ENCODE data around the gene ATG5. TPM values are rescaled to one million over a fixed set of nuclear protein-coding genes. Genes with fewer than 3 reads are reported as not detected.
A peak's percentile ranks its signal among the peaks of the same experiment; 100 is the strongest.

The ATG5 gene
- total and polyA plus RNA-seq, 3 experiments from 2014 or later, result 39.0 to 45.0 (median 44.5) TPM

DNA sequence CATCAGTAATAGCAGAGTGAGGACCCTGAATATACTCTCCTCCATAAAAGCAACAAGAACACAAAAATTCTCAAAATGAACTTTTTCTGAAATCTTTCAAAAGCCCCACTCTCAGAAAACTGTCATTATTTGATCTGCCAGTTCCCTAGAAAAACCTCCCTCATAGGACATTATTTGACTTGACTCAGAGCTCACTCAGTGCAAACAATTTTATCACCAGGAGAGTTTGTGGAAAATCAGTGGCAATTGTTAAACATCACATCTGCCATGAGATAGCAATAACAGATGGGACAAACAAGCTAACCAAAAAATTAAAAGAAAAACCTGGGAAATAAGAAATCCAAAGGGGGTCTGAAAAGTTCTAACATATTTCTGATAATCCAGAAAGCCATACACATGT lies 100.0 kb downstream of the ATG5 start:
- no peaks in the 10 kb centered on the region for H3K9me3 ChIP-seq (ENCODE audit: low read length)
- peaks cover 0 to 4% (median 0%) of the 10 kb centered on the region in 3 donors for H3K36me3 Mint-ChIP-seq
- POLR2A ChIA-PET, result no interaction called here

GRCh38 chr6:106223300-106223930 lies 102.1 kb downstream of the ATG5 start:
- DNase-seq, result peak; percentile 55 to 79 (median 58)
- Histone ChIP-seq H3K36me3 (ENCODE audit: insufficient read depth, low read length) (no peaks in the 10 kb centered on the region), H3K27ac (ENCODE audit: low read depth, low read length) (no peak overlapping the region), H3K27me3 (ENCODE audit: insufficient read depth, low read length, poor library complexity, severe bottlenecking) (no peaks in the 10 kb centered on the region), H3K4me3 (ENCODE audit: low read length) (no peak overlapping the region), H3K4me1 (ENCODE audit: insufficient read depth, low read length) (no peaks in the 10 kb centered on the region), H3K9me3 (ENCODE audit: low read length) (no peaks in the 10 kb centered on the region)
- Mint-ChIP-seq H3K27ac (peak overlapping the region in 3 of 8 donors; percentile 25 to 63 (median 25)), H3K4me1 (peaks cover 18 to 52% (median 26%) of the 10 kb centered on the region in 3 donors), H3K9me3 (no peaks in the 10 kb centered on the region), H3K36me3 (peaks cover 0 to 4% (median 0%) of the 10 kb centered on the region in 3 donors), H3K4me3 (no peak overlapping the region), H3K27me3 (no peaks in the 10 kb centered on the region)
- POLR2A ChIA-PET, result interaction anchor here (1.0 to 1.7 kb wide), 3 partner anchors 82 to 229 kb away, joined by 3 to 5 read pairs (median 3); no protein-coding TSS in a partner anchor
- CTCF ChIA-PET, result interaction anchor here (0.6 to 4.3 kb wide), 39 partner anchors 9 to 800 kb away, joined by 3 to 49 read pairs (median 4); partner anchors contain the start of gene PRDM1

More for the DNA sequence above, 100.0 kb downstream of the ATG5 start:
- no peak overlapping the region for H3K27ac ChIP-seq (ENCODE audit: low read depth, low read length)
- no peak overlapping the region for H3K4me3 ChIP-seq (ENCODE audit: low read length)
- Mint-ChIP-seq H3K27ac (peak overlapping the region in 7 of 8 donors; percentile 8 to 67 (median 23)), H3K4me1 (peaks cover 14 to 34% (median 23%) of the 10 kb centered on the region in 3 donors), H3K9me3 (no peaks in the 10 kb centered on the region), H3K27me3 (no peaks in the 10 kb centered on the region), H3K4me3 (no peak overlapping the region)
- no peaks in the 10 kb centered on the region for H3K36me3 ChIP-seq (ENCODE audit: insufficient read depth, low read length)
- no peaks in the 10 kb centered on the region for H3K4me1 ChIP-seq (ENCODE audit: insufficient read depth, low read length)
- DNase-seq, result no peak
- CTCF ChIA-PET, result interaction anchor here (3.8 to 4.3 kb wide), 3 partner anchors 139 to 742 kb away, joined by 23 to 39 read pairs (median 23); partner anchors contain the start of gene PRDM1
- H3K27me3 ChIP-seq (ENCODE audit: insufficient read depth, low read length, poor library complexity, severe bottlenecking), result no peaks in the 10 kb centered on the region

DNA sequence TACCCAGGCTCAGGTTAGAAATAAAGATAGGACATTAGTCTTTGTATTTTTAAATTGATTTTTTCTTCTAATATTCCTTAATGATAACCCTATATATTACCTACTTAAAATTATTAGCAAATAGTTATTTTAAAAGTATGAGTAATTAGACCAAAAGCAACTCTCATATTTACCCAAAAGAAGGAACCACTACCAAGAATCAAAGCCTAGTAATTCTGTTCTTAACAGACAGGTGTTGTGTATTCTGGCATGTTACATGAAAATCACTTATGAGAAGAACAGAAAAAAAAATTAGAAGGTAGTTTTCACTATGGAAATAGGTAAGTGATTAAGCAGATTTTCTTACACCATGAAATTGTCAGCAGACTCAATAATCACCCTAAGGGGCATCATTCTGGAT lies 105.1 kb downstream of the ATG5 start:
- Histone ChIP-seq H3K27me3 (ENCODE audit: insufficient read depth, low read length, poor library complexity, severe bottlenecking) (no peaks in the 10 kb centered on the region), H3K36me3 (ENCODE audit: insufficient read depth, low read length) (no peaks in the 10 kb centered on the region), H3K4me3 (ENCODE audit: low read length) (no peak overlapping the region), H3K9me3 (ENCODE audit: low read length) (no peaks in the 10 kb centered on the region), H3K4me1 (ENCODE audit: insufficient read depth, low read length) (no peaks in the 10 kb centered on the region), H3K27ac (ENCODE audit: low read depth, low read length) (no peak overlapping the region)
- no peak for DNase-seq
- Mint-ChIP-seq H3K4me1 (peaks cover 17 to 45% (median 29%) of the 10 kb centered on the region in 3 donors), H3K27ac (no peak overlapping the region), H3K4me3 (no peak overlapping the region), H3K9me3 (no peaks in the 10 kb centered on the region), H3K27me3 (no peaks in the 10 kb centered on the region), H3K36me3 (peaks cover 0 to 2% (median 2%) of the 10 kb centered on the region in 3 donors)
- ChIA-PET POLR2A (no interaction called here), CTCF (no interaction called here)

DNA sequence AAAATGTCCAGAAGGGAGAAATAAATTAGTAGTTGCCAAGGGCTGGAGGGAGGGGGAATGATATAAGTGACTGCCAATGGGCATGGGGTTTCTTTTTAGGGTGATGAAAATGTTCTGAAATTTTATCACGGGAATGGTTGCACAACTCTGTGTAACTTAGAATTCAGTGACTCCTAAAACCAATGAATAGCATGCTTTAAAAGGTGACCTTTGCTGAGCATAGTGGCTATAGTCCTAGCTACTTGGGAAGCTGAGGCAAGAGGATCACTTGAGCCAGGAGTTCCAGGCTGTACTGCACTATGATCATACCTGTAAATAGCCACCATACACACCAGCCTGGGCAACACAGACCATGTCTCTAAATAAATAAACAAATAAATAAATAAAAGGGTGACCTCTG lies 109.0 kb downstream of the ATG5 start:
- Histone ChIP-seq H3K27ac (ENCODE audit: low read depth, low read length) (no peak overlapping the region), H3K4me1 (ENCODE audit: insufficient read depth, low read length) (no peaks in the 10 kb centered on the region), H3K36me3 (ENCODE audit: insufficient read depth, low read length) (no peaks in the 10 kb centered on the region), H3K9me3 (ENCODE audit: low read length) (no peaks in the 10 kb centered on the region), H3K4me3 (ENCODE audit: low read length) (no peak overlapping the region), H3K27me3 (ENCODE audit: insufficient read depth, low read length, poor library complexity, severe bottlenecking) (no peaks in the 10 kb centered on the region)
- no peaks in the 10 kb centered on the region for H3K9me3 Mint-ChIP-seq
- peaks cover 0 to 2% (median 2%) of the 10 kb centered on the region in 3 donors for H3K36me3 Mint-ChIP-seq
- H3K4me3 Mint-ChIP-seq, result no peak overlapping the region
- no peaks in the 10 kb centered on the region for H3K27me3 Mint-ChIP-seq
- ChIA-PET POLR2A (no interaction called here), CTCF (no interaction called here)
- peak overlapping the region in 1 of 8 donors; percentile 29 for H3K27ac Mint-ChIP-seq
- peaks cover 19 to 40% (median 27%) of the 10 kb centered on the region in 3 donors for H3K4me1 Mint-ChIP-seq
- no peak for DNase-seq

DNA sequence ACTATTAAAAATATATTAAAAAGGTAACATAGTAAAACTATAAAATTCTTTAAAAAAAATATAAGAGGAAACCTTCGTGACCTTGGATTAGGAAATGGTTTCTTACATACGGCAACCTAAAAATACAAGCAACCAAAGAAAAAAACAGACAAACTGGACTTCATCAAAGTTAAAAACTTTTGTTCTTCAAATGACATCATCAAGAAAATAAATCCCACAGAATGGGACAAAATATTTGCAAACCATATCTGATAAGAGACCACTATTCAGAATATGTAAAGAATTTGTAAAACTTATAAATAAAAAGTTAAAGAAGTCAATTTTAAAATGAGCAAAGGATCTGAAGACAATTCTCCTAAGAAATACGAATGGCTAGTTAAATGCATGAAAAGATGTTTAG lies 110.0 kb downstream of the ATG5 start:
- no peaks in the 10 kb centered on the region for H3K9me3 ChIP-seq (ENCODE audit: low read length)
- no peak for DNase-seq
- H3K4me3 ChIP-seq (ENCODE audit: low read length), result no peak overlapping the region
- peaks cover 15 to 45% (median 23%) of the 10 kb centered on the region in 3 donors for H3K4me1 Mint-ChIP-seq
- no peak overlapping the region for H3K4me3 Mint-ChIP-seq
- no peak overlapping the region for H3K27ac Mint-ChIP-seq
- ChIA-PET CTCF (interaction anchor here (0.6 kb wide), 1 partner anchor 120 kb away, joined by 3 read pairs; no protein-coding TSS in a partner anchor), POLR2A (no interaction called here)
- H3K36me3 ChIP-seq (ENCODE audit: insufficient read depth, low read length), result no peaks in the 10 kb centered on the region
- H3K27ac ChIP-seq (ENCODE audit: low read depth, low read length), result no peak overlapping the region
- no peaks in the 10 kb centered on the region for H3K4me1 ChIP-seq (ENCODE audit: insufficient read depth, low read length)
- no peaks in the 10 kb centered on the region for H3K27me3 Mint-ChIP-seq
- H3K27me3 ChIP-seq (ENCODE audit: insufficient read depth, low read length, poor library complexity, severe bottlenecking), result no peaks in the 10 kb centered on the region
- H3K36me3 Mint-ChIP-seq, result peaks cover 0 to 6% (median 6%) of the 10 kb centered on the region in 3 donors
- H3K9me3 Mint-ChIP-seq, result no peaks in the 10 kb centered on the region

GRCh38 chr6:106214531-106214930 lies 111.0 kb downstream of the ATG5 start:
- Mint-ChIP-seq H3K27me3 (no peaks in the 10 kb centered on the region), H3K27ac (no peak overlapping the region), H3K9me3 (no peaks in the 10 kb centered on the region), H3K4me3 (no peak overlapping the region), H3K36me3 (peaks cover 0 to 6% (median 6%) of the 10 kb centered on the region in 3 donors), H3K4me1 (peaks cover 13 to 38% (median 22%) of the 10 kb centered on the region in 3 donors)
- Histone ChIP-seq H3K4me1 (ENCODE audit: insufficient read depth, low read length) (no peaks in the 10 kb centered on the region), H3K27me3 (ENCODE audit: insufficient read depth, low read length, poor library complexity, severe bottlenecking) (no peaks in the 10 kb centered on the region), H3K4me3 (ENCODE audit: low read length) (no peak overlapping the region), H3K27ac (ENCODE audit: low read depth, low read length) (no peak overlapping the region), H3K9me3 (ENCODE audit: low read length) (no peaks in the 10 kb centered on the region), H3K36me3 (ENCODE audit: insufficient read depth, low read length) (no peaks in the 10 kb centered on the region)
- POLR2A ChIA-PET, result no interaction called here
- CTCF ChIA-PET, result interaction anchor here (0.9 to 1.1 kb wide), 2 partner anchors 10 to 783 kb away, joined by 3 to 4 read pairs; no protein-coding TSS in a partner anchor
- DNase-seq, result no peak

- POLR2A ChIA-PET, result no interaction called here
Measured at GRCh38 chr6:106213660-106214289, 111.8 kb downstream of the ATG5 start.

GRCh38 chr6:106212576-106212975 lies 113.0 kb downstream of the ATG5 start:
- H3K4me3 Mint-ChIP-seq, result no peak overlapping the region
- peaks cover 10 to 24% (median 17%) of the 10 kb centered on the region in 3 donors for H3K4me1 Mint-ChIP-seq
- ChIA-PET CTCF (interaction anchor here (1.7 kb wide), 1 partner anchor 11 kb away, joined by 8 read pairs; no protein-coding TSS in a partner anchor), POLR2A (interaction anchor here (0.5 kb wide), 1 partner anchor 17 kb away, joined by 12 read pairs; no protein-coding TSS in a partner anchor)
- H3K36me3 Mint-ChIP-seq, result peaks cover 0 to 8% (median 6%) of the 10 kb centered on the region in 3 donors
- no peak overlapping the region for H3K27ac Mint-ChIP-seq
- H3K9me3 Mint-ChIP-seq, result no peaks in the 10 kb centered on the region
- Histone ChIP-seq H3K27ac (ENCODE audit: low read depth, low read length) (no peak overlapping the region), H3K4me3 (ENCODE audit: low read length) (no peak overlapping the region), H3K27me3 (ENCODE audit: insufficient read depth, low read length, poor library complexity, severe bottlenecking) (no peaks in the 10 kb centered on the region), H3K36me3 (ENCODE audit: insufficient read depth, low read length) (no peaks in the 10 kb centered on the region), H3K4me1 (ENCODE audit: insufficient read depth, low read length) (no peaks in the 10 kb centered on the region), H3K9me3 (ENCODE audit: low read length) (no peaks in the 10 kb centered on the region)
- DNase-seq, result no peak
- H3K27me3 Mint-ChIP-seq, result no peaks in the 10 kb centered on the region

More at GRCh38 chr6:106213660-106214289, 111.8 kb downstream of the ATG5 start:
- Histone ChIP-seq H3K9me3 (ENCODE audit: low read length) (no peaks in the 10 kb centered on the region), H3K27ac (ENCODE audit: low read depth, low read length) (no peak overlapping the region), H3K4me1 (ENCODE audit: insufficient read depth, low read length) (no peaks in the 10 kb centered on the region), H3K36me3 (ENCODE audit: insufficient read depth, low read length) (no peaks in the 10 kb centered on the region), H3K27me3 (ENCODE audit: insufficient read depth, low read length, poor library complexity, severe bottlenecking) (no peaks in the 10 kb centered on the region), H3K4me3 (ENCODE audit: low read length) (no peak overlapping the region)
- CTCF ChIA-PET, result interaction anchor here (1.1 kb wide), 1 partner anchor 10 kb away, joined by 4 read pairs; no protein-coding TSS in a partner anchor
- Mint-ChIP-seq H3K27me3 (no peaks in the 10 kb centered on the region), H3K9me3 (no peaks in the 10 kb centered on the region), H3K27ac (peak overlapping the region in 1 of 8 donors; percentile 8), H3K36me3 (peaks cover 0 to 8% (median 6%) of the 10 kb centered on the region in 3 donors), H3K4me1 (peaks cover 12 to 30% (median 22%) of the 10 kb centered on the region in 3 donors), H3K4me3 (no peak overlapping the region)
- no peak for DNase-seq
